H9 (cell line): ENCODE data around the gene CDC42. TPM values are rescaled to one million over a fixed set of nuclear protein-coding genes. Genes with fewer than 3 reads are reported as not detected.

Source experiments
- DNase-seq: peaks from one replicate; pipeline ENCODE4 v3.0.0-alpha.2; 2017
- H2AFZ ChIP-seq: one replicate; pipeline ENCODE4 v1.6.1; 2013; ENCODE audit warnings: mild to moderate bottlenecking, low read length, control low read depth, moderate library complexity
- H2AK5ac ChIP-seq: 2 replicates; pipeline ENCODE4 v1.6.1; 2013; ENCODE audit warnings: low read length, control low read depth, mixed read lengths; ENCODE audit not compliant: insufficient read length
- H2BK120ac ChIP-seq: one replicate; pipeline ENCODE4 v1.6.1; 2013; ENCODE audit warnings: low read depth, mild to moderate bottlenecking, low read length, control low read depth, inconsistent platforms; ENCODE audit not compliant: poor library complexity, severe bottlenecking
- H2BK12ac ChIP-seq: 2 replicates; pipeline ENCODE4 v1.6.1; 2013; ENCODE audit warnings: low read length, control low read depth, mixed read lengths, low read depth; ENCODE audit not compliant: insufficient read length
- H2BK15ac ChIP-seq: 2 replicates; pipeline ENCODE4 v1.6.1; 2013; ENCODE audit warnings: low read depth, low read length, control low read depth
- H2BK20ac ChIP-seq: one replicate; pipeline ENCODE4 v1.6.1; 2013; ENCODE audit warnings: low read depth, mild to moderate bottlenecking, low read length, control low read depth, inconsistent platforms; ENCODE audit not compliant: poor library complexity, severe bottlenecking
- H2BK5ac ChIP-seq: 2 replicates; pipeline ENCODE4 v1.6.1; 2013; ENCODE audit warnings: low read length, control low read depth, mixed read lengths; ENCODE audit not compliant: insufficient read length
- H3K14ac ChIP-seq: 2 replicates; pipeline ENCODE4 v1.6.1; 2013; ENCODE audit warnings: low read length, control low read depth; ENCODE audit not compliant: insufficient read depth
- H3K18ac ChIP-seq: 2 replicates; pipeline ENCODE4 v1.6.1; 2013; ENCODE audit warnings: low read depth, mild to moderate bottlenecking, mixed read lengths, low read length, control low read depth; ENCODE audit not compliant: insufficient read length
- H3K23ac ChIP-seq: 2 replicates; pipeline ENCODE4 v1.6.1; 2013; ENCODE audit warnings: low read length, control low read depth, mixed read lengths, low read depth; ENCODE audit not compliant: insufficient read length
- H3K23me2 ChIP-seq: 2 replicates; pipeline ENCODE4 v1.6.1; 2013; ENCODE audit warnings: low read depth, mild to moderate bottlenecking, mixed read lengths, low read length, control low read depth; ENCODE audit not compliant: insufficient read length, poor library complexity, severe bottlenecking
- H3K27ac ChIP-seq: 2 replicates; pipeline ENCODE4 v1.5.1; 2013; ENCODE audit warnings: low read length, control low read depth, mixed read lengths, low read depth; ENCODE audit not compliant: insufficient read length
- H3K27me3 ChIP-seq: 2 replicates; pipeline ENCODE4 v1.6.1; 2013; ENCODE audit warnings: low read length, control low read depth, inconsistent platforms; ENCODE audit not compliant: insufficient read depth
- H3K4ac ChIP-seq: 2 replicates; pipeline ENCODE4 v1.6.1; 2013; ENCODE audit warnings: low read depth, mild to moderate bottlenecking, control low read depth, inconsistent platforms, low read length, moderate library complexity
- H3K4me1 ChIP-seq: 2 replicates; pipeline ENCODE4 v1.6.1; 2013; ENCODE audit warnings: low read length, control low read depth, inconsistent platforms; ENCODE audit not compliant: insufficient read depth
- H3K4me2 ChIP-seq: 2 replicates; pipeline ENCODE4 v1.6.1; 2013; ENCODE audit warnings: low read length, control low read depth, mixed read lengths; ENCODE audit not compliant: insufficient read length, insufficient read depth
- H3K56ac ChIP-seq: 2 replicates; pipeline ENCODE4 v1.6.1; 2013; ENCODE audit warnings: low read depth, mild to moderate bottlenecking, mixed read lengths, low read length, control low read depth; ENCODE audit not compliant: insufficient read length
- H3K79me1 ChIP-seq: 2 replicates; pipeline ENCODE4 v1.6.1; 2013; ENCODE audit warnings: low read depth, mild to moderate bottlenecking, moderate library complexity, low read length, control low read depth, inconsistent platforms; ENCODE audit not compliant: insufficient read depth, poor library complexity, severe bottlenecking
- H3K79me2 ChIP-seq: 2 replicates; pipeline ENCODE4 v1.6.1; 2013; ENCODE audit warnings: low read length, control low read depth, inconsistent platforms; ENCODE audit not compliant: insufficient read depth
- H3K9ac ChIP-seq: 2 replicates; pipeline ENCODE4 v1.6.1; 2013; ENCODE audit warnings: low read length, control low read depth, mixed read lengths; ENCODE audit not compliant: insufficient read length; ENCODE audit errors: extremely low read depth
- H3K9me3 ChIP-seq: one replicate; pipeline ENCODE4 v1.6.1; 2013; ENCODE audit warnings: low read depth, low read length, inconsistent platforms; ENCODE audit not compliant: control insufficient read depth
- H3T11ph ChIP-seq: one replicate; pipeline ENCODE4 v1.6.1; 2013; ENCODE audit warnings: mild to moderate bottlenecking, low read length, control low read depth, inconsistent platforms
- H4K20me1 ChIP-seq: one replicate; pipeline ENCODE4 v1.6.1; 2013; ENCODE audit not compliant: control insufficient read depth, insufficient read length, insufficient read depth
- H4K5ac ChIP-seq: 2 replicates; pipeline ENCODE4 v1.6.1; 2013; ENCODE audit warnings: low read depth, mild to moderate bottlenecking, mixed read lengths, low read length, control low read depth; ENCODE audit not compliant: insufficient read length
- H4K8ac ChIP-seq: replicated peaks from 2 replicates; pipeline ENCODE4 v1.6.1; 2013; ENCODE audit warnings: low read length, control low read depth, mixed read lengths, low read depth; ENCODE audit not compliant: insufficient read length
- H4K91ac ChIP-seq: 2 replicates; pipeline ENCODE4 v1.6.1; 2013; ENCODE audit warnings: low read depth, mild to moderate bottlenecking, moderate library complexity, mixed read lengths, low read length, control low read depth; ENCODE audit not compliant: insufficient read length
- H3K27ac Mint-ChIP-seq, 3 experiments: 2 replicates in 2 of 3; 3 replicates in 1 of 3; pipeline ENCODE4 v1.8.0; 2020 to 2021; ENCODE audit warnings: mixed read lengths in 3 of 3, mild to moderate bottlenecking in 1 of 3, moderate library complexity in 1 of 3
- H3K27me3 Mint-ChIP-seq: 2 replicates; pipeline ENCODE4 v1.8.0; 2021; ENCODE audit warnings: low read depth, mild to moderate bottlenecking, moderate library complexity, mixed read lengths
- H3K36me3 Mint-ChIP-seq, 3 experiments: 2 replicates in 2 of 3; 3 replicates in 1 of 3; pipeline ENCODE4 v1.8.0; 2020 to 2021; ENCODE audit warnings: low read depth in 3 of 3, mixed read lengths in 3 of 3; ENCODE audit not compliant: insufficient read depth in 1 of 3
- H3K4me1 Mint-ChIP-seq, 2 experiments: 2 replicates each; pipeline ENCODE4 v1.8.0; 2020; ENCODE audit warnings: mixed read lengths in 2 of 2
- H3K4me3 Mint-ChIP-seq, 2 experiments: 2 replicates in 1 of 2; 3 replicates in 1 of 2; pipeline ENCODE4 v1.8.0; 2020 to 2021; ENCODE audit warnings: mild to moderate bottlenecking in 2 of 2, mixed read lengths in 2 of 2, moderate library complexity in 1 of 2
- H3K9me3 Mint-ChIP-seq, 2 experiments: 2 replicates in 1 of 2; 3 replicates in 1 of 2; pipeline ENCODE4 v1.8.0; 2020; ENCODE audit warnings: mild to moderate bottlenecking in 2 of 2, mixed read lengths in 2 of 2, moderate library complexity in 1 of 2
- WGBS: extraction: QIAGEN DNeasy Blood & Tissue Kit; methylation state at CpG from one replicate; pipeline ENCODE4 v1.1.7; 2013; ENCODE audit warnings: missing lambda C conversion rate, low lambda C conversion rate, mixed read lengths; ENCODE audit not compliant: insufficient read length; ENCODE audit errors: extremely low coverage; 5-methylcytosine and 5-hydroxymethylcytosine counted together
- total RNA-seq: library from RNA; stranded (reverse); gene quantifications from 2 replicates; pipeline ENCODE4 v1.2.1, GENCODE V29; 2021
- TF ChIP-seq, protein P1 (sequence below): fragments of 200-600 bp; sonication (generic); conservative IDR thresholded peaks from 3 replicates; pipeline ENCODE4 v1.8.0; 2021; ENCODE audit warnings: antibody characterized with exemption, mild to moderate bottlenecking

The CDC42 gene
- total RNA-seq, 1 experiment from 2014 or later: 197 TPM

DNA sequence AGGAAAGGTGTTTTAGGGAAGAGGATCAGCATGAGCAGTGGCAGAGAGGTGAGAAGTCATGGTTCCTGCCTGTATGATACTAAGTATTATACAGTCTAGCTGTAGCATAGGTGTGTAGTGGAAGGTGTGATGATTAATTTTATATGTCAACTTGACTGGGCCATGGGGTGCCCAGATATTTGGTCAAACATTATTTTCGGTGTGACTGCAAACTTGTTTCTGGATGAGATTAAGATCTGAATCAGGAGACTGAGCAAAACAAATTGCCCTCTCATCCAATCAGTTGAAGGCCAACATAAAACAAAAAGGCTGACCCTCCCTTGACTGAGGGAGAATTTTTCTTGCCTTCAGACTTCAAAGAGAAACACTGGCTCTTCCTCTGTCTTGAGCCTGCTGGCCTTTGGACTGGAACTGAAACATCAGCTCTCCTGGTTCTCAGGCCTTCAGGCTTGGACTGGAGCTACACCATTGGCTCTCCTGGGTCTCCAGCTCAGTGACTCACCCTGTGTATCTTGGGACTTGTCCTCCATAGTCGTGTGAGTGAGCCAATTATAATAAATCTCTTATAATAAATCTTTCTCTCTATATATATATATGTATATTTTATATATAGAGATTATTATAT, 6.8 kb upstream of the CDC42 start:
- peaks cover 27 to 32% of the 10 kb centered on the region in 2 experiments for H3K4me1 Mint-ChIP-seq

More for the DNA sequence above, 6.8 kb upstream of the CDC42 start:
- Mint-ChIP-seq H3K36me3 (peaks cover 0 to 4% (median 0%) of the 10 kb centered on the region in 3 experiments; a peak in 2 of 7 replicates), H3K9me3 (peaks cover 3% of the 10 kb centered on the region in 2 experiments; a peak in 3 of 5 replicates), H3K4me3 (no peak overlapping the region), H3K27me3 (no peaks in the 10 kb centered on the region), H3K27ac (no peak overlapping the region; a peak in 1 of 7 replicates)
- Histone ChIP-seq H3K27ac (no peak overlapping the region), H3K18ac (no peak overlapping the region), H3K56ac (no peak overlapping the region), H2BK12ac (no peak overlapping the region), H4K5ac (no peak overlapping the region), H2BK5ac (no peak overlapping the region), H3K14ac (no peak overlapping the region), H4K8ac (no peak overlapping the region), H3K23me2 (no peaks in the 10 kb centered on the region), H4K20me1 (no peaks in the 10 kb centered on the region), H3K4ac (no peak overlapping the region), H2AK5ac (no peak overlapping the region), H2AFZ (no peak overlapping the region), H3K23ac (no peak overlapping the region), H2BK20ac (no peak overlapping the region), H2BK15ac (no peak overlapping the region), H4K91ac (no peak overlapping the region), H3K4me2 (no peak overlapping the region), H3K79me2 (no peaks in the 10 kb centered on the region), H3K4me1 (no peaks in the 10 kb centered on the region), H3T11ph (no peak overlapping the region), H3K27me3 (no peaks in the 10 kb centered on the region), H3K79me1 (no peaks in the 10 kb centered on the region), H3K9ac (no peak overlapping the region), H2BK120ac (no peak overlapping the region), H3K9me3 (no peaks in the 10 kb centered on the region)
- DNase-seq: no peak
- TF ChIP-seq, protein P1, sequence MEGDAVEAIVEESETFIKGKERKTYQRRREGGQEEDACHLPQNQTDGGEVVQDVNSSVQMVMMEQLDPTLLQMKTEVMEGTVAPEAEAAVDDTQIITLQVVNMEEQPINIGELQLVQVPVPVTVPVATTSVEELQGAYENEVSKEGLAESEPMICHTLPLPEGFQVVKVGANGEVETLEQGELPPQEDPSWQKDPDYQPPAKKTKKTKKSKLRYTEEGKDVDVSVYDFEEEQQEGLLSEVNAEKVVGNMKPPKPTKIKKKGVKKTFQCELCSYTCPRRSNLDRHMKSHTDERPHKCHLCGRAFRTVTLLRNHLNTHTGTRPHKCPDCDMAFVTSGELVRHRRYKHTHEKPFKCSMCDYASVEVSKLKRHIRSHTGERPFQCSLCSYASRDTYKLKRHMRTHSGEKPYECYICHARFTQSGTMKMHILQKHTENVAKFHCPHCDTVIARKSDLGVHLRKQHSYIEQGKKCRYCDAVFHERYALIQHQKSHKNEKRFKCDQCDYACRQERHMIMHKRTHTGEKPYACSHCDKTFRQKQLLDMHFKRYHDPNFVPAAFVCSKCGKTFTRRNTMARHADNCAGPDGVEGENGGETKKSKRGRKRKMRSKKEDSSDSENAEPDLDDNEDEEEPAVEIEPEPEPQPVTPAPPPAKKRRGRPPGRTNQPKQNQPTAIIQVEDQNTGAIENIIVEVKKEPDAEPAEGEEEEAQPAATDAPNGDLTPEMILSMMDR: no peak
- WGBS: no CpG with 5 or more reads among the region's 2 CpGs
